Epithelial cell of prostate (primary cell): ENCODE measurements around the gene SDHA.
"Not testable (repeated sequence)": the region's sequence is repeated elsewhere in the genome, so short reads cannot be mapped to it uniquely, and the experiment has no call there.

Source experiments
- DNase-seq: peaks from one replicate; pipeline ENCODE4 v3.0.0-alpha.2; 2011; ENCODE audit warnings: low read depth, low spot score
- H3K27ac ChIP-seq: fragments of 450-650 bp; 2 replicates; pipeline ENCODE4 v1.5.1; 2017; ENCODE audit warnings: mild to moderate bottlenecking

The SDHA gene

GRCh38 chr5:291345-291744 lies 73.2 kb downstream of the SDHA start:
- H3K27ac ChIP-seq, DNase-seq: not testable (repeated sequence)

- H3K27ac ChIP-seq, DNase-seq: not testable (repeated sequence)
These were observed 76.7 kb downstream of the SDHA start for GRCh38 chr5:294788-295187.

DNA sequence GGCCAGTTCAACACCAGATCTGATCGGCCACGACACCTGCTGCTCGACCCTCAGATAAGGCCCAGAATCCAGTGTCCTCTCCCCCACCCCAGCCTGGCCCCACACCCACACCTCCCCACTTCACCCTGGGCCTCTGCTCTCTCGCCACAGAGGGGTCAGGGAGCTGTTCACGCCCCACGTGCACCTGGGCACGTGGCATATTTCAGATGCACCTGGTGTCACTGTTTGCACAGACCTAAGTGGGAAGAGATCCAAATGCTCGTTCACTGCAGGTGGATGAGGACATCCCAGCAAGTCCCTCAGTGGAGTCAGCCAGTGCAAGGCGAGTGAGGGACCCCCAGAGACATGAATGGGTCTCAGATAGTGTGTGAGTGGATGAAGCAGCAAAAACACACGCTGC lies 78.1 kb downstream of the SDHA start:
- H3K27ac ChIP-seq, DNase-seq: not testable (repeated sequence)

DNA sequence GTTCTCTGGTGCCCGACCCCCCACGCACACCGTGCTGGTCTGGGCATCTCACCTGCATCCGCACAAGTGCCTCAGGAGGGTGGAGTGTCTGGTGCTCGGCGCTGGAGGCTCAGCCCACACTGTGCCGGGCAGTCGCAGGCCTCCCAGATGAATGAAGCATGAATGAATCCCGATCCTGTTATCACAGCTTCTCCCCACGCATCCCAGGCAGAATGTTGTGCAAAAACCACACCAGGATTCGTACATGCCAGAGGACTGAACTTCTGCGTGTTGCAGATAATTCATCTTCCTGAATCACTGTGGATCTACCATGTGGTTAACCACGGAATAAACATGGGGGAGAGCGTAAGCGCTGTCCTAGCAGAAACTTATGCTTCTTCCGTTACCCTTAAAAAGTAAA lies 78.8 kb downstream of the SDHA start:
- DNase-seq, H3K27ac ChIP-seq: not testable (repeated sequence)

DNA sequence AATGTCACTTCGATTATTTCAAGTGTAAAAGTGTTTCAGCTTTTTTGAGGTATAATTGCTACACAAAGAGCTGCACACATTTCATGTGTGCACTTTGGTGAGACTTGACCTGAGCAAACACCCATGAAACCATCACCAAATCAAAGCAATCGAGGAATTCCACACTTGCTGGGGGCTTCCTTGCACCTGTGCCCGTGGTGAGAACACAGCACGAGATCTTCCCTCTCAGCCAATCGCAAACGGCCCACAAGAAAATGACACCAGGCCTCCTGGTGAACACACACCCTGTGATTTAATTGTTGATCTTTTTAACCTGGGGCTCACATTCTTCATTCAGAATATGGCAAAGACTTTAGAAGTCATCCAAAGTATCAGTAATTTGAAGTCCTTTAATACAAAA lies 79.3 kb downstream of the SDHA start:
- H3K27ac ChIP-seq, DNase-seq: not testable (repeated sequence)

DNA sequence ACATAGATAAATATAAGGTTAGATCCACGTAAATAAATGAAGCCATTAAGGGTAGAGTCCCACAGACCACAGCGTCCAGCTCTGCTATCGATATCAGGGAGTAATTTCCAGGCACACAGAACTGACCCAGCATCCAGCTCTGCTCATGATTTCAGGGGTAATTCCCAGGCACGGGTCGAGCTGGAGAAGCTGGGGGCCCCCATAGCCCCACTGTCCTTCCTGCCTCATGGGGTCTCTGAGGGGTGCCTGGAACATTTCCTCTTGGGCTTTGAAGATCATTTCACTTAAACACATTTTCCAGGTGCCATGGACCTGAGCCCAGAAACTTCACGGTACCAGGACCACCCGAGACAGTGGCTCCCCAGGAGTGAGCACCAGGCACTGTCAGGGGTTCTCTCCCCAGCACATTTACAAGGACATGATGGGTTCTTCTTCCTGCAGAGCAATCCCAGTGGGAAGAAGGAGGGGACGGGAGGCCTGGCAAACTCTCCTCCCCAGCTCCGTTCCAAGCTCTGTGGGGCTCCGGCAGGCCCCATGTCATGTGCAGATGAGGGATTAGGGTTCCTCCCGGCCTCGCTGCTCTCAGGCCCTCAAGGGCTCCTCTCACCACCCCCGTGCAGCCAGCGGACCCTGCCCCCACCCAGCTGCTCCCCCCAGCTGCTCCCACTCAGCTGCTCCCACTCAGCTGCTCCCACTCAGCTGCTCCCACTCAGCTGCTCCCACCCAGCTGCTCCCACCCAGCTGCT lies 80.0 kb downstream of the SDHA start:
- not testable (repeated sequence) for H3K27ac ChIP-seq, DNase-seq

DNA sequence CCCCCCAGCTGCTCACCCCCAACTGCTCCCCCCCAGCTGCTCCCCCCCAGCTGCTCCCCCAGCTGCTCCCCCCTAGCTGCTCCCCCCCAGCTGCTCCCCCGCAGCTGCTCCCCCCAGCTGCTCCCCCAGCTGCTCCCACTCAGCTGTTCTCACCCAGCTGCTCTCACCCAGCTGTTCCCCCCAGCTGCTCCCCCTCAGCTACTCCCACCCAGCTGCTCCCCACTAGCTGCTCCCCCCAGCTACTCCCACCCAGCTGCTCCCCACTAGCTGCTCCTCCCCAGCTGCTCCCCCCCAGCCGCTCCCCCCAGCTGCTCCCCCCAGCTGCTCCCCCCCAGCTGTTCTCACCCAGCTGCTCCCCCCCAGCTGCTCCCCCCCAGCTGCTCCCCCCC lies 80.6 kb downstream of the SDHA start:
- H3K27ac ChIP-seq, result no peak overlapping the region
- no peak for DNase-seq

GRCh38 chr5:299921-300320 lies 81.8 kb downstream of the SDHA start:
- not testable (repeated sequence) for H3K27ac ChIP-seq, DNase-seq

GRCh38 chr5:300691-301435 lies 82.7 kb downstream of the SDHA start:
- not testable (repeated sequence) for H3K27ac ChIP-seq, DNase-seq

GRCh38 chr5:302416-302815 lies 84.3 kb downstream of the SDHA start:
- not testable (repeated sequence) for H3K27ac ChIP-seq, DNase-seq

- no peak for DNase-seq
- no peak overlapping the region for H3K27ac ChIP-seq
These were observed 84.8 kb downstream of the SDHA start for GRCh38 chr5:302966-303365.

- DNase-seq, H3K27ac ChIP-seq: not testable (repeated sequence)
These were observed 85.6 kb downstream of the SDHA start for GRCh38 chr5:303741-304140.

DNA sequence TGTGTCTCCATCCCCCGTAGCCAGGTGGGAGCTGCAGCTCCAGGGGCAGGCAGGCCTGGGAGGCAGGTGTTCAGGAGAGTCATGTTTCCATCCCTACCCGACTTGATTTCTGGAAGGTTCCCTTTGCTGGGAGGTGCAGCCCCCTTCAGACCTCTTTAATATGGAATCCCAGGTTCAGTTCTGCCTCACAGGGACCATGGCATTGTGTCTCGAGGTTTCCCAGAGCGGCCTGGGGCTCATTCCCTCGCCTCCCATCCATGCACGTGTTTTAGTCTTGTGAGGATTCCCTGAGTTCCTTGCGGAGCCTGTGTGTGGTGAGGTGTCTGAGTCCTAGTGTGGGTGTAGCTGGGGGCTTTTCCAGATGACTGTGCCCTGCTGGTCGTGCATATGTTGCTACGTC lies 86.9 kb downstream of the SDHA start:
- no peak for DNase-seq
- no peak overlapping the region for H3K27ac ChIP-seq

DNA sequence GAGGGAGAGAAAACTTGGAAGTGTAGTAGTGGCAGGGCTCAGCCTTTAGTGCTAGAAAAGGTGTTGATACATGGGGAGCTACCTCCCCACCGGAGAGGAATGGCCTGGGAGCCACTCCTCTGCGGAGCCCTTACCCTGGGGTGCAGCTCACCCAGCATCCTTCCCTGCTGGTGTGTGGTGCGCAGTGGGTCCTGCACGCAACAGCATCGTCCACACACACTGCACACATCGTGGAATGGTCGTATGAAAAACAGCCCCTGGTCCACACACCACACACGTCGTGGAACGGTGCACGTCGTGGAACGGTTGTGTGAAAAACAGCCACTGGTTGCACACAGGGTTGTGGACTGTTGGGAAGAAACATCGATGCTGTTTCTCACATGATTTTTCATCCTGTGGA lies 87.3 kb downstream of the SDHA start:
- no peak overlapping the region for H3K27ac ChIP-seq
- no peak for DNase-seq

- H3K27ac ChIP-seq, result no peak overlapping the region
- no peak for DNase-seq
These were observed 88.1 kb downstream of the SDHA start for GRCh38 chr5:306011-306805.
